ENCODE measurements around the gene HIVEP3. TPM values are rescaled to one million over a fixed set of nuclear protein-coding genes. Genes with fewer than 3 reads are reported as not detected.

The HIVEP3 gene
- total and polyA plus RNA-seq, 8 donors, result 1.8 to 65.3 (median 3.8) TPM

DNA sequence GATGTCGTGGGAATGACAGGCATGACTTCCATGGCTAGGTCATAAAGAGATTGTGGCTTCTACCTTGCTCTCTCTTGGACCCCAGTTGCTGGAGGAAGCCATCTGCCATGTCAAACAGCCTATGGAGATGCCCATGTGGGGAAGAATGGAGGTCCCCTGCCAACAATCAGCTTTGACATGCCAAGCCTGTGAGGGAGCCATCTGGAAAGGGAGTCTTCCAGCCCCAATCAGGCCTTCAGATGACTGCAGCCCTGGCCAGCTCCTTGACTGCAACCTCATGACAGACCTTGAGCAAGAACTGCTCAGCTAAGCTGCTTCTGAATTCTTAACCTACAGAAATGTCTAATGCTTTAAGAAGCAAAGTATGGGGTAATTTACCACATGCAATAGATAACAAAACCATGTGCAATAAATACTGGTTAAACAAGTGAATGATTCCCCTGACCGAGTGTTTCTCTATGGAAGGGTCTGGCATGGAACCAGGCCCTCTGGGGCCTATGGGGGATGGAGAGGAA lies 187.1 kb downstream of the HIVEP3 start:
- no peak overlapping the region for H3K4me3 ChIP-seq
- TF ChIP-seq, protein P1, sequence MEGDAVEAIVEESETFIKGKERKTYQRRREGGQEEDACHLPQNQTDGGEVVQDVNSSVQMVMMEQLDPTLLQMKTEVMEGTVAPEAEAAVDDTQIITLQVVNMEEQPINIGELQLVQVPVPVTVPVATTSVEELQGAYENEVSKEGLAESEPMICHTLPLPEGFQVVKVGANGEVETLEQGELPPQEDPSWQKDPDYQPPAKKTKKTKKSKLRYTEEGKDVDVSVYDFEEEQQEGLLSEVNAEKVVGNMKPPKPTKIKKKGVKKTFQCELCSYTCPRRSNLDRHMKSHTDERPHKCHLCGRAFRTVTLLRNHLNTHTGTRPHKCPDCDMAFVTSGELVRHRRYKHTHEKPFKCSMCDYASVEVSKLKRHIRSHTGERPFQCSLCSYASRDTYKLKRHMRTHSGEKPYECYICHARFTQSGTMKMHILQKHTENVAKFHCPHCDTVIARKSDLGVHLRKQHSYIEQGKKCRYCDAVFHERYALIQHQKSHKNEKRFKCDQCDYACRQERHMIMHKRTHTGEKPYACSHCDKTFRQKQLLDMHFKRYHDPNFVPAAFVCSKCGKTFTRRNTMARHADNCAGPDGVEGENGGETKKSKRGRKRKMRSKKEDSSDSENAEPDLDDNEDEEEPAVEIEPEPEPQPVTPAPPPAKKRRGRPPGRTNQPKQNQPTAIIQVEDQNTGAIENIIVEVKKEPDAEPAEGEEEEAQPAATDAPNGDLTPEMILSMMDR (IDR thresholded peaks at IDR 0.05), result no peak
- no peak for TF ChIP-seq EP300 (IDR thresholded peaks at IDR 0.05)
- no peak for TF ChIP-seq POLR2AphosphoS5 (IDR thresholded peaks at IDR 0.05)
- no peak for TF ChIP-seq POLR2A (IDR thresholded peaks at IDR 0.05)
- DNase-seq, result no peak
- intact Hi-C loops (cut with DNase I; ENCODE audit: low total_unique reads), result no loop called here
- no peaks in the 10 kb centered on the region for H3K9me3 ChIP-seq
- no peak overlapping the region for H3K27ac ChIP-seq
- 78 to 84% (median 83%) methylated on average over 2 of the region's 2 CpGs for WGBS, 5 donors
- H3K27me3 ChIP-seq, result no peaks in the 10 kb centered on the region
- H3K36me3 ChIP-seq, result no peaks in the 10 kb centered on the region
- H3K4me1 ChIP-seq, result peaks cover 0 to 40% (median 7%) of the 10 kb centered on the region in 4 donors

DNA sequence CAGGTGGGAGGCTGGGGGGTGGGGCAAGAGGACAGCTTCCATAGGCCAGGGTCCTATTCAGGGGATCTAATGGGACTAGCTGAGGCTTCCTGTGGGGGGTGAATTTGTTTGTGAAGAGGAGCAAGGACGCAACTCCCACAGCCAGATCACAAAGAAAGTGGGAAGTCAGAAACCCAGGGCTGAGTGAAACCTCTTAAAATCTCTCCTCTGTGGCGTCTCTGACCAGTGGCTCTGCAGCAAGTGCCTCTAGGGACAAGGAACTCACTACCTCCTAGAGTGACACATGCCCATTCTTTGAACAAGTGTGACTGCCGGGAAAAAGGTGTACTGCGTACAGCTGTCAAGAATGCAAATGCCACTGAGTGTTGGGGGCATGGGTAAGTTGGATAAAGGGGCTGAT lies 187.9 kb downstream of the HIVEP3 start:
- 88 to 96% (median 92%) methylated on average over 4 of the region's 4 CpGs for WGBS, 5 donors
- Histone ChIP-seq H3K27ac (no peak overlapping the region), H3K27me3 (no peaks in the 10 kb centered on the region), H3K36me3 (no peaks in the 10 kb centered on the region), H3K4me3 (no peak overlapping the region), H3K4me1 (peaks cover 0 to 40% (median 7%) of the 10 kb centered on the region in 4 donors), H3K9me3 (no peaks in the 10 kb centered on the region)
- intact Hi-C loops (cut with DNase I; ENCODE audit: low total_unique reads), result no loop called here
- DNase-seq, result no peak
- TF ChIP-seq, protein P1 (IDR thresholded peaks at IDR 0.05), result no peak
- no peak for TF ChIP-seq EP300 (IDR thresholded peaks at IDR 0.05)
- no peak for TF ChIP-seq POLR2AphosphoS5 (IDR thresholded peaks at IDR 0.05)
- TF ChIP-seq POLR2A (IDR thresholded peaks at IDR 0.05), result no peak

DNA sequence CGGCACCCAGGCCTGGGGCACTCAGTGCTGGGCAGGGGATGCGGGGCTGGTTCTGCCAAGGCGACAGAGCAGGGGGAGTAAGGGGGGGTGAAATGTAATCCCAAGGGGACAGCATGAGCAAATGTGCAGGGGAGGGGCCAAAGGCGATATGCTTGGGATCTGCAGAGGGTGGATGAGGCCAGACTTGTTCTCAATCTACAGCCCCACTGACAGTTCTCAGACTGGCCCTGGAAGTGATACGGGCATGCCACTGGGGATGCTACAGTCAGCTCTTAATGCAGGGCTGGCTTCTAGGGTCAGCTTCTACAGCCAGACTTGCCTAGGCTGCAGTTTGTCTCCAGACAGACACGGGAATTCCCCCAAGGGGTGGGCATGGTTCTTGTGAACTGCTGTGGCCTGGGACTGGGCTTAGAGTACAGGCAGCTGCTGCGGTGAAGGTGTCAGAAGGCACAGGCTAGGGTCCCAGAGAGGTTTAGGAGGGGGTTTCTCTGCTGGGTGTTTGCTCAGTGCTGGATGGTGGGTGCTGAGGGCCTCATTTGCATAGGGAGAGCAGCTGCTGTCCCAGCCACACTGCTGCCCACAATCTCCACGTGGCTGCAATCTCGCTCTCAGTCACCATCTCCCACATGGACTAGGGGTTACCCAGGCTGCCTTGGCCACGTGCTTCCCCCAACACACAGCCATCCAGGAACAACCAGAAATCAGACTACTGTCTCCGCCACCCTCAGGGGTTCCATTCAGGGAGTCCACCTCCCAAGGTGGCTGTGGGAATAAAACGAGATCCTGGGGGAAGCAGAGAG lies 190.1 kb downstream of the HIVEP3 start:
- TF ChIP-seq POLR2A (IDR thresholded peaks at IDR 0.05), result no peak
- no peak for TF ChIP-seq POLR2AphosphoS5 (IDR thresholded peaks at IDR 0.05)
- no peak for TF ChIP-seq EP300 (IDR thresholded peaks at IDR 0.05)
- TF ChIP-seq, protein P1 (IDR thresholded peaks at IDR 0.05), result no peak

DNA sequence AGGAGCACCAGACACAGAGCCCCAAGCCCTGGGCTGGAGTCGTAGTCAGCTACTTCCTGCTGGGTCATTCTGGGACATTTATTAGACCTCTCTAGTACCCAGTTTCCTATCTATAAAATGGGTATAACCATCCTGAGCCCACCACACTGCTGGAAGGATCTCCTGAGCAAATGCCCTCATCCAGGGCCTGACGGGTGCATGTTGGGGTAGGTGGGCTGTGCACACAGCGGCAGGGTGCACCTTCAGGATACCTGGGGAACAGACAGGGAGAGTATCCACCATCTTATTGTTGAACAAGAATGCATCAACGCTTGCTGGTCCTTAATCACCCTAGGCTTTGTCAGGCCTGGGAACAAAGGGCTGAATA lies 191.0 kb downstream of the HIVEP3 start:
- TF ChIP-seq POLR2A (IDR thresholded peaks at IDR 0.05) (no peak), EP300 (IDR thresholded peaks at IDR 0.05) (no peak), POLR2AphosphoS5 (IDR thresholded peaks at IDR 0.05) (no peak)
- TF ChIP-seq, protein P1 (IDR thresholded peaks at IDR 0.05), result no peak
- no peaks in the 10 kb centered on the region for H3K27me3 ChIP-seq
- H3K27ac ChIP-seq, result peak overlapping the region in 1 of 5 donors; percentile 36
- H3K36me3 ChIP-seq, result no peaks in the 10 kb centered on the region
- 78 to 89% (median 86%) methylated on average over 3 to 4 of the region's 4 CpGs for WGBS, 5 donors
- no peaks in the 10 kb centered on the region for H3K9me3 ChIP-seq
- peaks cover 0 to 45% (median 7%) of the 10 kb centered on the region in 4 donors for H3K4me1 ChIP-seq
- DNase-seq, result no peak
- H3K4me3 ChIP-seq, result no peak overlapping the region
- intact Hi-C loops (cut with DNase I; ENCODE audit: low total_unique reads), result no loop called here

More for the DNA sequence above, 190.1 kb downstream of the HIVEP3 start:
- H3K27me3 ChIP-seq, result no peaks in the 10 kb centered on the region
- H3K4me3 ChIP-seq, result no peak overlapping the region
- 62 to 70% (median 67%) methylated on average over 10 to 12 of the region's 12 CpGs for WGBS, 5 donors
- no peak overlapping the region for H3K27ac ChIP-seq
- no peaks in the 10 kb centered on the region for H3K9me3 ChIP-seq
- intact Hi-C loops (cut with DNase I; ENCODE audit: low total_unique reads), result no loop called here
- peak in 1 of 2 donors; percentile 43 for DNase-seq
- H3K36me3 ChIP-seq, result no peaks in the 10 kb centered on the region
- peaks cover 0 to 43% (median 7%) of the 10 kb centered on the region in 4 donors for H3K4me1 ChIP-seq
